H9 (cell line): ENCODE measurements around the gene MLKL. TPM values are rescaled to one million over a fixed set of nuclear protein-coding genes. Genes with fewer than 3 reads are reported as not detected.

Experiments used
- DNase-seq: peaks from one replicate; pipeline ENCODE4 v3.0.0-alpha.2; 2017
- H2AFZ ChIP-seq: one replicate; pipeline ENCODE4 v1.6.1; 2013; ENCODE audit warnings: mild to moderate bottlenecking, low read length, control low read depth, moderate library complexity
- H2AK5ac ChIP-seq: 2 replicates; pipeline ENCODE4 v1.6.1; 2013; ENCODE audit warnings: low read length, control low read depth, mixed read lengths; ENCODE audit not compliant: insufficient read length
- H2BK120ac ChIP-seq: one replicate; pipeline ENCODE4 v1.6.1; 2013; ENCODE audit warnings: low read depth, mild to moderate bottlenecking, low read length, control low read depth, inconsistent platforms; ENCODE audit not compliant: poor library complexity, severe bottlenecking
- H2BK12ac ChIP-seq: 2 replicates; pipeline ENCODE4 v1.6.1; 2013; ENCODE audit warnings: low read length, control low read depth, mixed read lengths, low read depth; ENCODE audit not compliant: insufficient read length
- H2BK15ac ChIP-seq: 2 replicates; pipeline ENCODE4 v1.6.1; 2013; ENCODE audit warnings: low read depth, low read length, control low read depth
- H2BK20ac ChIP-seq: one replicate; pipeline ENCODE4 v1.6.1; 2013; ENCODE audit warnings: low read depth, mild to moderate bottlenecking, low read length, control low read depth, inconsistent platforms; ENCODE audit not compliant: poor library complexity, severe bottlenecking
- H2BK5ac ChIP-seq: 2 replicates; pipeline ENCODE4 v1.6.1; 2013; ENCODE audit warnings: low read length, control low read depth, mixed read lengths; ENCODE audit not compliant: insufficient read length
- H3K14ac ChIP-seq: 2 replicates; pipeline ENCODE4 v1.6.1; 2013; ENCODE audit warnings: low read length, control low read depth; ENCODE audit not compliant: insufficient read depth
- H3K18ac ChIP-seq: 2 replicates; pipeline ENCODE4 v1.6.1; 2013; ENCODE audit warnings: low read depth, mild to moderate bottlenecking, mixed read lengths, low read length, control low read depth; ENCODE audit not compliant: insufficient read length
- H3K23ac ChIP-seq: 2 replicates; pipeline ENCODE4 v1.6.1; 2013; ENCODE audit warnings: low read length, control low read depth, mixed read lengths, low read depth; ENCODE audit not compliant: insufficient read length
- H3K23me2 ChIP-seq: 2 replicates; pipeline ENCODE4 v1.6.1; 2013; ENCODE audit warnings: low read depth, mild to moderate bottlenecking, mixed read lengths, low read length, control low read depth; ENCODE audit not compliant: insufficient read length, poor library complexity, severe bottlenecking
- H3K27ac ChIP-seq: 2 replicates; pipeline ENCODE4 v1.5.1; 2013; ENCODE audit warnings: low read length, control low read depth, mixed read lengths, low read depth; ENCODE audit not compliant: insufficient read length
- H3K27me3 ChIP-seq: 2 replicates; pipeline ENCODE4 v1.6.1; 2013; ENCODE audit warnings: low read length, control low read depth, inconsistent platforms; ENCODE audit not compliant: insufficient read depth
- H3K4ac ChIP-seq: 2 replicates; pipeline ENCODE4 v1.6.1; 2013; ENCODE audit warnings: low read depth, mild to moderate bottlenecking, control low read depth, inconsistent platforms, low read length, moderate library complexity
- H3K4me1 ChIP-seq: 2 replicates; pipeline ENCODE4 v1.6.1; 2013; ENCODE audit warnings: low read length, control low read depth, inconsistent platforms; ENCODE audit not compliant: insufficient read depth
- H3K4me2 ChIP-seq: 2 replicates; pipeline ENCODE4 v1.6.1; 2013; ENCODE audit warnings: low read length, control low read depth, mixed read lengths; ENCODE audit not compliant: insufficient read length, insufficient read depth
- H3K56ac ChIP-seq: 2 replicates; pipeline ENCODE4 v1.6.1; 2013; ENCODE audit warnings: low read depth, mild to moderate bottlenecking, mixed read lengths, low read length, control low read depth; ENCODE audit not compliant: insufficient read length
- H3K79me1 ChIP-seq: 2 replicates; pipeline ENCODE4 v1.6.1; 2013; ENCODE audit warnings: low read depth, mild to moderate bottlenecking, moderate library complexity, low read length, control low read depth, inconsistent platforms; ENCODE audit not compliant: insufficient read depth, poor library complexity, severe bottlenecking
- H3K79me2 ChIP-seq: 2 replicates; pipeline ENCODE4 v1.6.1; 2013; ENCODE audit warnings: low read length, control low read depth, inconsistent platforms; ENCODE audit not compliant: insufficient read depth
- H3K9ac ChIP-seq: 2 replicates; pipeline ENCODE4 v1.6.1; 2013; ENCODE audit warnings: low read length, control low read depth, mixed read lengths; ENCODE audit not compliant: insufficient read length; ENCODE audit errors: extremely low read depth
- H3K9me3 ChIP-seq: one replicate; pipeline ENCODE4 v1.6.1; 2013; ENCODE audit warnings: low read depth, low read length, inconsistent platforms; ENCODE audit not compliant: control insufficient read depth
- H3T11ph ChIP-seq: one replicate; pipeline ENCODE4 v1.6.1; 2013; ENCODE audit warnings: mild to moderate bottlenecking, low read length, control low read depth, inconsistent platforms
- H4K20me1 ChIP-seq: one replicate; pipeline ENCODE4 v1.6.1; 2013; ENCODE audit not compliant: control insufficient read depth, insufficient read length, insufficient read depth
- H4K5ac ChIP-seq: 2 replicates; pipeline ENCODE4 v1.6.1; 2013; ENCODE audit warnings: low read depth, mild to moderate bottlenecking, mixed read lengths, low read length, control low read depth; ENCODE audit not compliant: insufficient read length
- H4K8ac ChIP-seq: replicated peaks from 2 replicates; pipeline ENCODE4 v1.6.1; 2013; ENCODE audit warnings: low read length, control low read depth, mixed read lengths, low read depth; ENCODE audit not compliant: insufficient read length
- H4K91ac ChIP-seq: 2 replicates; pipeline ENCODE4 v1.6.1; 2013; ENCODE audit warnings: low read depth, mild to moderate bottlenecking, moderate library complexity, mixed read lengths, low read length, control low read depth; ENCODE audit not compliant: insufficient read length
- H3K27ac Mint-ChIP-seq, 3 experiments: 2 replicates in 2 of 3; 3 replicates in 1 of 3; pipeline ENCODE4 v1.8.0; 2020 to 2021; ENCODE audit warnings: mixed read lengths in 3 of 3, mild to moderate bottlenecking in 1 of 3, moderate library complexity in 1 of 3
- H3K27me3 Mint-ChIP-seq: 2 replicates; pipeline ENCODE4 v1.8.0; 2021; ENCODE audit warnings: low read depth, mild to moderate bottlenecking, moderate library complexity, mixed read lengths
- H3K36me3 Mint-ChIP-seq, 3 experiments: 2 replicates in 2 of 3; 3 replicates in 1 of 3; pipeline ENCODE4 v1.8.0; 2020 to 2021; ENCODE audit warnings: low read depth in 3 of 3, mixed read lengths in 3 of 3; ENCODE audit not compliant: insufficient read depth in 1 of 3
- H3K4me1 Mint-ChIP-seq, 2 experiments: 2 replicates each; pipeline ENCODE4 v1.8.0; 2020; ENCODE audit warnings: mixed read lengths in 2 of 2
- H3K4me3 Mint-ChIP-seq, 2 experiments: 2 replicates in 1 of 2; 3 replicates in 1 of 2; pipeline ENCODE4 v1.8.0; 2020 to 2021; ENCODE audit warnings: mild to moderate bottlenecking in 2 of 2, mixed read lengths in 2 of 2, moderate library complexity in 1 of 2
- H3K9me3 Mint-ChIP-seq, 2 experiments: 2 replicates in 1 of 2; 3 replicates in 1 of 2; pipeline ENCODE4 v1.8.0; 2020; ENCODE audit warnings: mild to moderate bottlenecking in 2 of 2, mixed read lengths in 2 of 2, moderate library complexity in 1 of 2
- WGBS: extraction: QIAGEN DNeasy Blood & Tissue Kit; methylation state at CpG from one replicate; pipeline ENCODE4 v1.1.7; 2013; ENCODE audit warnings: missing lambda C conversion rate, low lambda C conversion rate, mixed read lengths; ENCODE audit not compliant: insufficient read length; ENCODE audit errors: extremely low coverage; 5-methylcytosine and 5-hydroxymethylcytosine counted together
- total RNA-seq: library from RNA; stranded (reverse); gene quantifications from 2 replicates; pipeline ENCODE4 v1.2.1, GENCODE V29; 2021
- TF ChIP-seq, protein P1 (sequence below): fragments of 200-600 bp; sonication (generic); conservative IDR thresholded peaks from 3 replicates; pipeline ENCODE4 v1.8.0; 2021; ENCODE audit warnings: antibody characterized with exemption, mild to moderate bottlenecking

The MLKL gene
- total RNA-seq, 1 experiment from 2014 or later, result 0.37 TPM

DNA sequence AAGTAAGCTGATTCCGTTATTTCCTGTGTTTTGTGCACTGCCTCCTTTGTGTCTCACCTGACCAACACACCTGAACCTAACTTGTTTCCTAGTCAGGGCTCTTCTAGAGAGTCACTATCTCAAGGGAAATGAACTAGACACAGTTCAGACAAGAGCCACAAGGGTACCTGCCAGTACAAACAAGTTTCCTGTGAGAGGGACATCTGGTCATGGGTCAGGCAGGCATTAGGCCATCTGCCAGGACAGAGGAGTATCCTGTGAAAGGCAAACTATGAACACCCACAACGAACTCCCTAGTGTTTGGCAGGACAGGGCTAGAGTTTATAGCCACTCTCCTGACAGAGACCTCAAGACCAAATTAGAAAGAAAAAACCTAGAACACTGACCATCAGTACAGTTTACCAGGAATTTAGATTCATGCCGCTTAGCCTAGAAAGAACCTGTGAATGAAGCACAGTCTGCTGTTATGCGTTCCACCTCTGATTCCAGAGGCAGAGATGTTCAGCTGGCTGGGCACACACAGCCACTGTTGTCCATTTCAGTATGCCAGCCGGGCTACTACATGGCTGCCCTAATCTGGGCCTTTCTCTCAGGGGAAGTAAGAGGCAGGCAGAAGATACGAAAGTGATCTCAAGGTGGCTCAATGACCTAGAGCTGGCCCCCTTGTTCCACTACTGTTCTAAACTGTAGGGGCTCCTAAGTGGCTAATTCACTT is 73.0 kb downstream of the MLKL start:
- no peaks in the 10 kb centered on the region for H3K9me3 ChIP-seq
- H3K4me2 ChIP-seq, result no peak overlapping the region
- no peak overlapping the region for H3K4ac ChIP-seq
- H2BK20ac ChIP-seq, result no peak overlapping the region
- H2AK5ac ChIP-seq, result no peak overlapping the region
- H4K8ac ChIP-seq, result no peak overlapping the region
- Mint-ChIP-seq H3K36me3 (peaks cover 63 to 99% (median 99%) of the 10 kb centered on the region in 3 experiments), H3K4me3 (no peak overlapping the region), H3K27ac (peak overlapping the region in 1 of 3 experiments; percentile 81; a peak in 3 of 7 replicates), H3K9me3 (no peaks in the 10 kb centered on the region), H3K27me3 (no peaks in the 10 kb centered on the region), H3K4me1 (peaks cover 5 to 6% of the 10 kb centered on the region in 2 experiments)
- no peak overlapping the region for H4K91ac ChIP-seq
- H3K23ac ChIP-seq, result no peak overlapping the region
- H3K4me1 ChIP-seq, result no peaks in the 10 kb centered on the region
- H3T11ph ChIP-seq, result no peak overlapping the region
- H3K27me3 ChIP-seq, result no peaks in the 10 kb centered on the region
- no peak overlapping the region for H3K14ac ChIP-seq
- WGBS, result no CpG with 5 or more reads among the region's 6 CpGs
- no peak overlapping the region for H2BK15ac ChIP-seq
- H2BK12ac ChIP-seq, result no peak overlapping the region
- TF ChIP-seq, protein P1, sequence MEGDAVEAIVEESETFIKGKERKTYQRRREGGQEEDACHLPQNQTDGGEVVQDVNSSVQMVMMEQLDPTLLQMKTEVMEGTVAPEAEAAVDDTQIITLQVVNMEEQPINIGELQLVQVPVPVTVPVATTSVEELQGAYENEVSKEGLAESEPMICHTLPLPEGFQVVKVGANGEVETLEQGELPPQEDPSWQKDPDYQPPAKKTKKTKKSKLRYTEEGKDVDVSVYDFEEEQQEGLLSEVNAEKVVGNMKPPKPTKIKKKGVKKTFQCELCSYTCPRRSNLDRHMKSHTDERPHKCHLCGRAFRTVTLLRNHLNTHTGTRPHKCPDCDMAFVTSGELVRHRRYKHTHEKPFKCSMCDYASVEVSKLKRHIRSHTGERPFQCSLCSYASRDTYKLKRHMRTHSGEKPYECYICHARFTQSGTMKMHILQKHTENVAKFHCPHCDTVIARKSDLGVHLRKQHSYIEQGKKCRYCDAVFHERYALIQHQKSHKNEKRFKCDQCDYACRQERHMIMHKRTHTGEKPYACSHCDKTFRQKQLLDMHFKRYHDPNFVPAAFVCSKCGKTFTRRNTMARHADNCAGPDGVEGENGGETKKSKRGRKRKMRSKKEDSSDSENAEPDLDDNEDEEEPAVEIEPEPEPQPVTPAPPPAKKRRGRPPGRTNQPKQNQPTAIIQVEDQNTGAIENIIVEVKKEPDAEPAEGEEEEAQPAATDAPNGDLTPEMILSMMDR, result no peak
- no peak overlapping the region for H4K5ac ChIP-seq
- no peak overlapping the region for H3K56ac ChIP-seq
- no peak for DNase-seq
- H2AFZ ChIP-seq, result no peak overlapping the region
- H2BK120ac ChIP-seq, result no peak overlapping the region
- no peaks in the 10 kb centered on the region for H4K20me1 ChIP-seq
- no peak overlapping the region for H2BK5ac ChIP-seq
- 0 out of 2 replicates have a peak, but pooled peaks cover 3% of the 10 kb centered on the region for H3K79me2 ChIP-seq
- H3K79me1 ChIP-seq, result peaks cover 4% of the 10 kb centered on the region
- H3K27ac ChIP-seq, result no peak overlapping the region
- no peaks in the 10 kb centered on the region for H3K23me2 ChIP-seq
- no peak overlapping the region for H3K18ac ChIP-seq
- no peak overlapping the region for H3K9ac ChIP-seq
